Ishikawa (cell line): ENCODE measurements around the gene HNRNPA2B1.

Source experiments
- CEBPB ChIP-seq: IDR thresholded peaks from 2 replicates; pipeline ENCODE4 v1.6.1; 2012
- CREB1 ChIP-seq: IDR thresholded peaks from 2 replicates; pipeline ENCODE4 v1.6.1; 2012; ENCODE audit warnings: low read depth
- EGR1 ChIP-seq: IDR thresholded peaks from 2 replicates; pipeline ENCODE4 v1.6.1; 2012
- EP300 ChIP-seq: IDR thresholded peaks from 2 replicates; pipeline ENCODE4 v1.6.1; 2012; ENCODE audit warnings: borderline replicate concordance
- FOXM1 ChIP-seq: IDR thresholded peaks from 2 replicates; pipeline ENCODE4 v1.6.1; 2012; ENCODE audit warnings: low read depth, borderline replicate concordance
- NFIC ChIP-seq: IDR thresholded peaks from 2 replicates; pipeline ENCODE4 v1.6.1; 2012
- RAD21 ChIP-seq: IDR thresholded peaks from 2 replicates; pipeline ENCODE4 v1.6.1; 2012; ENCODE audit warnings: low read depth
- TAF1 ChIP-seq: IDR thresholded peaks from 2 replicates; pipeline ENCODE4 v1.6.1; 2012; ENCODE audit warnings: low read depth, mild to moderate bottlenecking
- TCF12 ChIP-seq: IDR thresholded peaks from 2 replicates; pipeline ENCODE4 v1.6.1; 2012; ENCODE audit warnings: low read depth
- TEAD4 ChIP-seq: IDR thresholded peaks from 2 replicates; pipeline ENCODE4 v1.6.1; 2012
- YY1 ChIP-seq: IDR thresholded peaks from 2 replicates; pipeline ENCODE4 v1.6.1; 2012; ENCODE audit warnings: low read depth
- ZBTB7A ChIP-seq: IDR thresholded peaks from 2 replicates; pipeline ENCODE4 v1.6.1; 2012; ENCODE audit warnings: low read depth
- TF ChIP-seq, protein P1 (sequence below): IDR thresholded peaks from 2 replicates; pipeline ENCODE4 v1.6.1; 2012; ENCODE audit warnings: low read depth, mild to moderate bottlenecking
- TF ChIP-seq, protein P2 (sequence below): IDR thresholded peaks from 2 replicates; pipeline ENCODE4 v1.6.1; 2012
- TF ChIP-seq, protein P3 (sequence below): IDR thresholded peaks from 2 replicates; pipeline ENCODE4 v1.6.1; 2012

HNRNPA2B1 gene

DNA sequence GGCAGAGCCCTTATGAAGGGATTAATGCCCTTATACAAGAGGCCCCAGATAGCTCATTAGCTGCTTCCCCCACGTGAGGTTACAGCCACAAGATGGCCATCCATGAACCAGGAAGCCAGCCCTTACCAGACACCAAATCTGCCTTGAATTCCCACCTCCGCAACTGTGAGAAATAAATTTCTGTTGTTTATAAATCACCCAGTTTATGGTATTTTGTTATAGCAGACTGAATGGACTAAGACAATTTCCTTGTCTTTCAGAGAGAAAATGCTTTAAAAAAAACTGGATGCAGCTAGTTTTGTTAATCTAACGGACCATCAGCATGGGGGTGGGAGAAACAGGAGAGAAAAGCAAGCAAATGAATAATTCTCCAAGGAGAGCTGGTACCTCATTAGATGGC, 37.5 kb upstream of the HNRNPA2B1 start:
- no peak for TF ChIP-seq CEBPB
- TF ChIP-seq RAD21: no peak
- TF ChIP-seq CREB1: no peak
- no peak for TF ChIP-seq YY1
- no peak for TF ChIP-seq EGR1
- TF ChIP-seq TEAD4: no peak
- no peak for TF ChIP-seq FOXM1
- no peak for TF ChIP-seq EP300
- no peak for TF ChIP-seq ZBTB7A
- TF ChIP-seq NFIC: no peak
- TF ChIP-seq TCF12: no peak
- TF ChIP-seq TAF1: no peak
- TF ChIP-seq, protein P1, sequence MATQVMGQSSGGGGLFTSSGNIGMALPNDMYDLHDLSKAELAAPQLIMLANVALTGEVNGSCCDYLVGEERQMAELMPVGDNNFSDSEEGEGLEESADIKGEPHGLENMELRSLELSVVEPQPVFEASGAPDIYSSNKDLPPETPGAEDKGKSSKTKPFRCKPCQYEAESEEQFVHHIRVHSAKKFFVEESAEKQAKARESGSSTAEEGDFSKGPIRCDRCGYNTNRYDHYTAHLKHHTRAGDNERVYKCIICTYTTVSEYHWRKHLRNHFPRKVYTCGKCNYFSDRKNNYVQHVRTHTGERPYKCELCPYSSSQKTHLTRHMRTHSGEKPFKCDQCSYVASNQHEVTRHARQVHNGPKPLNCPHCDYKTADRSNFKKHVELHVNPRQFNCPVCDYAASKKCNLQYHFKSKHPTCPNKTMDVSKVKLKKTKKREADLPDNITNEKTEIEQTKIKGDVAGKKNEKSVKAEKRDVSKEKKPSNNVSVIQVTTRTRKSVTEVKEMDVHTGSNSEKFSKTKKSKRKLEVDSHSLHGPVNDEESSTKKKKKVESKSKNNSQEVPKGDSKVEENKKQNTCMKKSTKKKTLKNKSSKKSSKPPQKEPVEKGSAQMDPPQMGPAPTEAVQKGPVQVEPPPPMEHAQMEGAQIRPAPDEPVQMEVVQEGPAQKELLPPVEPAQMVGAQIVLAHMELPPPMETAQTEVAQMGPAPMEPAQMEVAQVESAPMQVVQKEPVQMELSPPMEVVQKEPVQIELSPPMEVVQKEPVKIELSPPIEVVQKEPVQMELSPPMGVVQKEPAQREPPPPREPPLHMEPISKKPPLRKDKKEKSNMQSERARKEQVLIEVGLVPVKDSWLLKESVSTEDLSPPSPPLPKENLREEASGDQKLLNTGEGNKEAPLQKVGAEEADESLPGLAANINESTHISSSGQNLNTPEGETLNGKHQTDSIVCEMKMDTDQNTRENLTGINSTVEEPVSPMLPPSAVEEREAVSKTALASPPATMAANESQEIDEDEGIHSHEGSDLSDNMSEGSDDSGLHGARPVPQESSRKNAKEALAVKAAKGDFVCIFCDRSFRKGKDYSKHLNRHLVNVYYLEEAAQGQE: no peak

DNA sequence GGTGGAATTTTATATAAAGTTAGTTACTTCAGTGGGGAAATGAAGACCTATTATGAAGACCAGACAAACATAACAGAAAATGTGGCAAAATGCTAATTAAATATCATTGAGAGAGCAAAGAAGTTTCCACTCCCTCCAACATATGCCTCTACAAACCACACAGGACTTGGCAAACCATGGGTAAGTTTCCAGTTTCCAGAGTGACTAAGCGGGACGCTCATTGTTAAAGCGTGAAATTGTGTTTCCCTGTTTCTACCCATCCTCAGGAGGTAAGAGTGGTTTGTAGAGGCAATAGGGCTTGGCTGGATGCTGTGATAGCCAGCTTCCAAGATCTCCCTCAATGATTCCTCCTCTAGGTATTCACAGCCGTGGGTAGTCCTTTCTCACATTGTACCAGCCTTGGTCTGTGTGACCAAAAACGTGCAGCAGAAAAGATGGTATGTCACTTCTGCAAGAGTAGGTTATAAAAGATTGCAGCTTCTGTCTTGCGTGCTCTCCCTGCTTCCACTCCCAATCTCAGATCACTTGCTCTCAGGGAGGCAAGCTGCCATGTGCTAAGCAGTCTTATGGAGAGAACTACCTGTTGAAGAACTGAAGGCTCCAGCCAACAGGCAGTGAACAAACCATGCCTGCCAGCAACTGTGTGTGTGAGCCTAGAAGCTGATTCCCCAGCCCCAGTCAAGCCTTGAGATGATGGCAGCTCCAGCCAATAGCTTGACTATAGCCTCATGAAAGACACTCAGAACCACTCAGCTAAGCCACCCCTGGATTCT, 36.7 kb upstream of the HNRNPA2B1 start:
- TF ChIP-seq TEAD4 (no peak), TAF1 (no peak), CREB1 (no peak), CEBPB (no peak), EP300 (no peak), NFIC (no peak), ZBTB7A (no peak), EGR1 (no peak), TCF12 (no peak), YY1 (no peak)
- TF ChIP-seq, protein P1: no peak
- TF ChIP-seq, protein P2, sequence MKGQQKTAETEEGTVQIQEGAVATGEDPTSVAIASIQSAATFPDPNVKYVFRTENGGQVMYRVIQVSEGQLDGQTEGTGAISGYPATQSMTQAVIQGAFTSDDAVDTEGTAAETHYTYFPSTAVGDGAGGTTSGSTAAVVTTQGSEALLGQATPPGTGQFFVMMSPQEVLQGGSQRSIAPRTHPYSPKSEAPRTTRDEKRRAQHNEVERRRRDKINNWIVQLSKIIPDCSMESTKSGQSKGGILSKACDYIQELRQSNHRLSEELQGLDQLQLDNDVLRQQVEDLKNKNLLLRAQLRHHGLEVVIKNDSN: no peak

DNA sequence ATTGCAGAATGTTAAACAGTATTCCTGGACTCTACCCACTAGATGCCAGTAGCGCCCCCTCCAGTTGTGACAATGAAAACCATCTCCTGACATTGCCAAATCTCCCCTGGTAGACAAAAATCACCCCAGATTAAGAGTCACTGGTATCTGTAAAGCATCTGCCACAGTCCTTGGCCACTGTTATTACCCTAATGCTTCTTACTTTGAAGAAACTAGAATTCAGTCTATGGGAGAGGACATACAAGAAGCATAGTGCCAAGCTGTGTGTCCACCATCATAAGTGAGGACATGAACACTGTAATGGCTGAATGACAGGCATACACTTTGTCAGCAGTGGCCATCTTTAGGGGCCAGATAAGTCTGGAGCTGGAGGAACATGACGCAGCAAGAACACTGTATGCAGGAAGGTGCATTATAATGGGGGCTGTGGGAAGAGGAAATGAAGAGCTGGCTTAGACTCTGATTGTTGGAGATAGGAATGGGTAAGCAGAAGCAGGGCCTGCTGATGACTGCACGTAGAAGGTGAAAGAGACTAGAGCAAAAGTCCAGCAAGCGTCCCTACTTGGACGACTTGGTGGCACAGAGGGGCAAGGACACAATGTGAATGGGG, 33.5 kb upstream of the HNRNPA2B1 start:
- no peak for TF ChIP-seq TCF12
- TF ChIP-seq TEAD4: no peak
- TF ChIP-seq, protein P3, sequence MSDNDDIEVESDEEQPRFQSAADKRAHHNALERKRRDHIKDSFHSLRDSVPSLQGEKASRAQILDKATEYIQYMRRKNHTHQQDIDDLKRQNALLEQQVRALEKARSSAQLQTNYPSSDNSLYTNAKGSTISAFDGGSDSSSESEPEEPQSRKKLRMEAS: no peak
- TF ChIP-seq NFIC: no peak
- TF ChIP-seq ZBTB7A: no peak
- TF ChIP-seq CREB1: no peak
- TF ChIP-seq FOXM1: no peak

DNA sequence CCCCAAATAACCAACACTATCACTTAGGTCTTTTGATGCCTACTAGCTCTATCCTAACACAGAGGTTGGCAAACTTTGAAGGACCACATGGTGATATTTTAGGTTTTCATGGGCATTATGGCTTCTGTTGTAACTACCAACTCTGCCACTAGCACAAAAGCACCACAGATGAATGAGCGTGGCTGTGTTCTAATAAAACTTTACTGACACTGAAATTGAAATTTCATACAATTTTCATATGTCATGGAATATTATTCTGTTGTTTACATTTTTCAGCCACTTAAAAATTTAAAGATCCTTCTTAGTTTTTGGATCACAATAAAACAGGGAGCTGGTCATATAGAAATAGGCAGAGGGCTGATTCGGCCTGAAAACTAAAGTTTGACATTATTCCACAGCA, 27.4 kb upstream of the HNRNPA2B1 start:
- TF ChIP-seq TAF1: no peak
- no peak for TF ChIP-seq TEAD4

DNA sequence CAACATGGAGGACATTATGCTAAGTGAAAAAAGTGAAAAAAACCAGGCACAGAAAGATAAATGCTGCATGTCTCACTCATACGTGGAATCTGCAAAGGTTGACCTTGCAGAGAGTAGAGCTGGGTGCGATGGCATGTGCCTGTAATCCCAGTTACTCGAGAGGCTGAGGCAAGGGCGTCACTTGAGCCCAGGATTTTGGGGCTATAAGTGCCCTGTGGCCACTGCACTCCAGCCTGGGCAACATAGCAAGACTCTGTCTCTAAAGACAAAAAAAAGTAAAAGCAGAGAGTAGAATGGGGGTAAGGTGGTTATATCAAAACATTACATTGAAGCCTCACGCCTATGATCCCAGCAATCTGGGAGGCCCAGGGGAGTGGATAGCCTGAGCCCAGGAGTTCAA, 23.8 kb upstream of the HNRNPA2B1 start:
- TF ChIP-seq TCF12: no peak
- no peak for TF ChIP-seq TAF1
- no peak for TF ChIP-seq CEBPB

DNA sequence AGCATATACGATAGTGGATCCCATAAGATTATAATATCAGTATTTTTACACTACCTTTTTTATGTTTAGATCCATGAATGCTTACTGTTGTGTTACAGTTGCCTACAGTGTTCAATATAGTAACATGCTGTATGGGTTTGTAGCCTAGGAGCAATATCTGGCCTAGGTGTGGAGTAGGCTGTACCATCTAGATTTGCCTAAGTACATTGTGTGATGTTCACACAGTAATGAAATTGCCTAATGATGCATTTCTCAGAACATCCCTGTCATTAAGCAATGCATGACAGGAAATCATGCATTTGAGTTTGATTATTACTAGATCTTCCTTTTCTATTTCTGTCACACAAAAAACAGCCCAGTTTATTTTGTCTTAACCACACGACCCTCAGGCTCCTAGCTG, 15.5 kb upstream of the HNRNPA2B1 start:
- TF ChIP-seq, protein P1: no peak
- TF ChIP-seq TAF1 (no peak), TCF12 (no peak), NFIC (no peak), EP300 (no peak), FOXM1 (no peak), EGR1 (no peak), TEAD4 (no peak), RAD21 (no peak), CEBPB (no peak), ZBTB7A (no peak), YY1 (no peak), CREB1 (no peak)
- TF ChIP-seq, protein P3: no peak
- TF ChIP-seq, protein P2: no peak
